22Rv1 (cell line): ENCODE measurements around the gene LINS1.

Experiments
- ZFX ChIP-seq: fragments of 450-650 bp; IDR thresholded peaks from 2 replicates; pipeline ENCODE4 v1.6.1; 2017; ENCODE audit warnings: antibody characterized with exemption, borderline replicate concordance
- TF ChIP-seq, protein P1 (sequence below): fragments of 450-650 bp; IDR thresholded peaks from 2 replicates; pipeline ENCODE4 v1.5.1; 2017; ENCODE audit warnings: mild to moderate bottlenecking

DNA sequence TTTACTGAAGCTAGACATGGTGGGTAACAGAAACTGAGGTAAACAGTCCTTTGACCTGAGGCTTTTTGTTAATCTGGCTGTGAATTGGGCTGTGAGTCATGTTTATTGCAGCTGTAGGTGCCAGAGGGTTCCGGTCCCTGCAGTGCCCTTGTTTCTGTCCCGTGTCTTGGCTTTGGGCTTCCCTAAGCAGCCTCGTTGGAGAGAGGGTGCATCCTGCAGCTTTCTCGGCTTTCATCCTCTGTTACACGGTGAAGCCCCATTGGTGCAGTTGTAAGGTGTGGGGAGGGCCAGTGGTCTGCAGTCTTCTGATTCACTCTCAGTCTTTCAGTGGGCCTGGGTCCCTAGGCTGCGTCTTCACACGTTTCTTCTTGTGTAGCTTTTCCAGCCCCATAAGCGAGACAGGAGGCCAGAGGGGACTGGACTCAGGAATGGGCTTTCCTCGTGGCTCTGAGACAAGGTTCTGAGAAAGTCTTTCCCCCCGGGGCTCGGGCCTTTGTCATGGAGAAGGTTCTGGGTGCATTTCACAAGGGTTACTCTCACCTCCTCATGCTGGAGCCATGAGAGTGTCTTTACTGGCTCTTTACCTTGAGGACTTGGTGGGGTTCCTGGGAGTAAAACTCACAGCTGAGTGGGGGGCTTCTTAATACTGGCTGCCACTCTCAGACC lies 33.6 kb upstream of the LINS1 start:
- TF ChIP-seq, protein P1, sequence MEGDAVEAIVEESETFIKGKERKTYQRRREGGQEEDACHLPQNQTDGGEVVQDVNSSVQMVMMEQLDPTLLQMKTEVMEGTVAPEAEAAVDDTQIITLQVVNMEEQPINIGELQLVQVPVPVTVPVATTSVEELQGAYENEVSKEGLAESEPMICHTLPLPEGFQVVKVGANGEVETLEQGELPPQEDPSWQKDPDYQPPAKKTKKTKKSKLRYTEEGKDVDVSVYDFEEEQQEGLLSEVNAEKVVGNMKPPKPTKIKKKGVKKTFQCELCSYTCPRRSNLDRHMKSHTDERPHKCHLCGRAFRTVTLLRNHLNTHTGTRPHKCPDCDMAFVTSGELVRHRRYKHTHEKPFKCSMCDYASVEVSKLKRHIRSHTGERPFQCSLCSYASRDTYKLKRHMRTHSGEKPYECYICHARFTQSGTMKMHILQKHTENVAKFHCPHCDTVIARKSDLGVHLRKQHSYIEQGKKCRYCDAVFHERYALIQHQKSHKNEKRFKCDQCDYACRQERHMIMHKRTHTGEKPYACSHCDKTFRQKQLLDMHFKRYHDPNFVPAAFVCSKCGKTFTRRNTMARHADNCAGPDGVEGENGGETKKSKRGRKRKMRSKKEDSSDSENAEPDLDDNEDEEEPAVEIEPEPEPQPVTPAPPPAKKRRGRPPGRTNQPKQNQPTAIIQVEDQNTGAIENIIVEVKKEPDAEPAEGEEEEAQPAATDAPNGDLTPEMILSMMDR, result no peak
- TF ChIP-seq ZFX, result no peak
